Kidney (tissue), 14 donors: Measurements from ENCODE around the gene ZIM2. TPM values are rescaled to one million over a fixed set of nuclear protein-coding genes. Genes with fewer than 3 reads are reported as not detected.
"Not testable (repeated sequence)": the region's sequence is repeated elsewhere in the genome, so short reads cannot be mapped to it uniquely, and the experiment has no call there.

ENCODE experiments used
- DNase-seq, 5 donors: peaks; one replicate each; pipeline ENCODE4 v3.0.0-alpha.2; 2013 to 2020
- FAIRE-seq: peaks from 2 replicates; lab custom pipeline; 2012; peaks lifted over from hg19 to GRCh38; lab: Jason Lieb, UNC
- H3K27ac ChIP-seq, 2 donors: one replicate each; pipeline ENCODE4 v1.7.0; 2013; ENCODE audit warnings: low read depth in 2 of 2, low read length in 2 of 2, inconsistent platforms in 1 of 2
- H3K27me3 ChIP-seq: one replicate; pipeline ENCODE4 v1.7.1; 2013; ENCODE audit warnings: low read length, inconsistent platforms; ENCODE audit not compliant: control insufficient read depth, insufficient read depth
- H3K36me3 ChIP-seq, 3 donors: one replicate each; pipeline versions ENCODE4 v1.7.0 to v1.7.1; 2013; ENCODE audit warnings: low read length in 3 of 3, control low read depth in 1 of 3, inconsistent platforms in 1 of 3; ENCODE audit not compliant: insufficient read depth in 3 of 3, control insufficient read depth in 2 of 3
- H3K4me1 ChIP-seq, 3 donors: one replicate each; pipeline versions ENCODE4 v1.7.0 to v1.7.1; 2013; ENCODE audit warnings: low read length in 3 of 3, inconsistent platforms in 1 of 3, low read depth in 1 of 3; ENCODE audit not compliant: control insufficient read depth in 2 of 3, insufficient read depth in 2 of 3
- H3K4me3 ChIP-seq, 3 donors: one replicate each; pipeline versions ENCODE4 v1.7.0 to v1.8.1; 2013; ENCODE audit warnings: low read length in 3 of 3, control low read depth in 1 of 3, inconsistent platforms in 1 of 3
- H3K9ac ChIP-seq, 3 donors: one replicate each; pipeline versions ENCODE4 v1.7.0 to v1.7.1; 2013; ENCODE audit warnings: low read length in 3 of 3, control low read depth in 1 of 3, inconsistent platforms in 1 of 3
- H3K9me3 ChIP-seq, 3 donors: one replicate each; pipeline versions ENCODE4 v1.7.0 to v1.7.1; 2013; ENCODE audit warnings: low read length in 3 of 3, control low read depth in 1 of 3, inconsistent platforms in 1 of 3; ENCODE audit not compliant: control insufficient read depth in 2 of 3, insufficient read depth in 1 of 3
- CTCF ChIP-seq: IDR thresholded peaks from 3 replicates; pipeline ENCODE4 v1.5.1; 2012; ENCODE audit warnings: mild to moderate bottlenecking, moderate library complexity, borderline replicate concordance; ENCODE audit not compliant: insufficient read depth; ENCODE audit errors: extremely low read depth
- intact Hi-C: fragments of 100-400 bp; cut with DNase I; formaldehyde crosslinking; loops from one replicate; pipeline ENCODE4 v1.11.1; 2022
- polyA plus RNA-seq: library from polyadenylated mRNA; stranded (reverse); fragments of 350-450 nt; fragmentation: Illumina TruSeq; extraction: RNeasy Lipid Tissue Mini Kit (QIAGEN cat#74804); gene quantifications from one replicate; pipeline ENCODE4 v1.2.3, GENCODE V29; 2014; ENCODE audit warnings: low read depth, low replicate concordance; ENCODE audit not compliant: insufficient read depth
- total RNA-seq: library from RNA; stranded (reverse); fragmentation: NEBNext Ultra II Directional; extraction: Animal tissue kit (Norgen Biotek cat#: 25700); gene quantifications from one replicate; pipeline ENCODE4 v1.2.1, GENCODE V29; 2021
- donor health status: control.
- donor health status: control.
- donor health status: control.
- donor health status: control.
- donor health status: control.
- donor health status: DM: yes; HTN: yes; CAD: no.
- donor health status: Normal renal cell carcinoma (clear cell type).

Gene ZIM2
- total and polyA plus RNA-seq, 2 donors from 2014 or later, result 0.47 TPM; not detected in 1

GRCh38 chr19:56866538-56866937 is 26.0 kb upstream of the ZIM2 start:
- intact Hi-C loops, result no loop called here
- no peak overlapping the region for H3K27ac ChIP-seq
- no peaks in the 10 kb centered on the region for H3K36me3 ChIP-seq
- H3K9me3 ChIP-seq, result no peaks in the 10 kb centered on the region
- no peak overlapping the region for H3K4me3 ChIP-seq
- FAIRE-seq, result no peak
- no peak for TF ChIP-seq CTCF
- H3K27me3 ChIP-seq, result no peaks in the 10 kb centered on the region
- H3K4me1 ChIP-seq, result no peaks in the 10 kb centered on the region
- no peak overlapping the region for H3K9ac ChIP-seq
- DNase-seq, result peak in 4 of 5 donors; percentile 71 to 90 (median 78)

- DNase-seq (no peak), FAIRE-seq (no peak)
Observed at GRCh38 chr19:56864443-56865125, 24.1 kb upstream of the ZIM2 start.

GRCh38 chr19:56862741-56863140 is 22.2 kb upstream of the ZIM2 start:
- TF ChIP-seq CTCF, result no peak
- Histone ChIP-seq H3K36me3 (no peaks in the 10 kb centered on the region), H3K9ac (no peak overlapping the region), H3K4me3 (no peak overlapping the region), H3K27ac (no peak overlapping the region), H3K27me3 (no peaks in the 10 kb centered on the region), H3K4me1 (no peaks in the 10 kb centered on the region), H3K9me3 (no peaks in the 10 kb centered on the region)
- FAIRE-seq (no peak), DNase-seq (no peak)
- intact Hi-C loops, result no loop called here

More at GRCh38 chr19:56864443-56865125, 24.1 kb upstream of the ZIM2 start:
- H3K9me3 ChIP-seq, result no peaks in the 10 kb centered on the region
- H3K27ac ChIP-seq, result no peak overlapping the region
- H3K27me3 ChIP-seq, result no peaks in the 10 kb centered on the region
- no peak overlapping the region for H3K4me3 ChIP-seq
- H3K36me3 ChIP-seq, result no peaks in the 10 kb centered on the region
- no peaks in the 10 kb centered on the region for H3K4me1 ChIP-seq
- no peak for TF ChIP-seq CTCF
- intact Hi-C loops, result no loop called here
- no peak overlapping the region for H3K9ac ChIP-seq

GRCh38 chr19:56860409-56860808 is 19.9 kb upstream of the ZIM2 start:
- FAIRE-seq, H3K36me3 ChIP-seq, DNase-seq: not testable (repeated sequence)

More at GRCh38 chr19:56860409-56860808, 19.9 kb upstream of the ZIM2 start:
- H3K4me3 ChIP-seq, intact Hi-C loops, H3K9me3 ChIP-seq, H3K4me1 ChIP-seq, H3K27ac ChIP-seq, H3K27me3 ChIP-seq, H3K9ac ChIP-seq: not testable (repeated sequence)
